Activated CD4-positive, alpha-beta T cell treated with anti-CD3 and anti-CD28 coated beads, Interleukin-2, amount 50 U/mL, for 4 hours (primary cell): ENCODE results near the gene SYT2.
A peak's percentile ranks its signal among the peaks of the same experiment; 100 is the strongest.
"Not testable (repeated sequence)": the region's sequence is repeated elsewhere in the genome, so short reads cannot be mapped to it uniquely, and the experiment has no call there.

Source experiments
- DNase-seq, 2 experiments: peaks; one replicate each; pipeline ENCODE4 v3.0.0-alpha.2; 2020

SYT2 gene

GRCh38 chr1:202639500-202639899 lies 70.8 kb downstream of the SYT2 start:
- no peak for DNase-seq

- not testable (repeated sequence) for DNase-seq
These were observed 71.5 kb downstream of the SYT2 start for GRCh38 chr1:202638701-202639305.

GRCh38 chr1:202638019-202638700 lies 72.1 kb downstream of the SYT2 start:
- DNase-seq: no peak

- DNase-seq: not testable (repeated sequence)
These were observed 72.8 kb downstream of the SYT2 start for GRCh38 chr1:202637321-202638018.

- not testable (repeated sequence) for DNase-seq
These were observed 74.1 kb downstream of the SYT2 start for GRCh38 chr1:202636171-202636570.

- DNase-seq: no peak
These were observed 78.0 kb downstream of the SYT2 start for GRCh38 chr1:202632241-202632640.

GRCh38 chr1:202631076-202631923 lies 79.0 kb downstream of the SYT2 start:
- DNase-seq: no peak

- DNase-seq: no peak
These were observed 79.7 kb downstream of the SYT2 start for GRCh38 chr1:202630541-202630940.

GRCh38 chr1:202630096-202630495 lies 80.2 kb downstream of the SYT2 start:
- not testable (repeated sequence) for DNase-seq

GRCh38 chr1:202629257-202629811 lies 80.9 kb downstream of the SYT2 start:
- not testable (repeated sequence) for DNase-seq

GRCh38 chr1:202628646-202629215 lies 81.5 kb downstream of the SYT2 start:
- no peak for DNase-seq

GRCh38 chr1:202627841-202628565 lies 82.3 kb downstream of the SYT2 start:
- no peak for DNase-seq

- not testable (repeated sequence) for DNase-seq
These were observed 83.2 kb downstream of the SYT2 start for GRCh38 chr1:202627036-202627435.

- peak; percentile 30 to 31 for DNase-seq
These were observed 84.6 kb downstream of the SYT2 start for GRCh38 chr1:202625416-202626360.

GRCh38 chr1:202624781-202625108 lies 85.5 kb downstream of the SYT2 start:
- DNase-seq: no peak

- DNase-seq: no peak
These were observed 86.0 kb downstream of the SYT2 start for GRCh38 chr1:202624088-202624780.

GRCh38 chr1:202623476-202623875 lies 86.8 kb downstream of the SYT2 start:
- DNase-seq: not testable (repeated sequence)

- DNase-seq: no peak
These were observed 87.2 kb downstream of the SYT2 start for GRCh38 chr1:202623075-202623474.

GRCh38 chr1:202622388-202622787 lies 87.9 kb downstream of the SYT2 start:
- DNase-seq: no peak

GRCh38 chr1:202621446-202621845 lies 88.8 kb downstream of the SYT2 start:
- DNase-seq: no peak
